HepG2 (cell line): ENCODE measurements around the gene EPHX1. TPM values are rescaled to one million over a fixed set of nuclear protein-coding genes. Genes with fewer than 3 reads are reported as not detected.

Experiments
- EHMT2 ChIP-seq: fragments of 200-600 bp; sonication (generic); IDR thresholded peaks from 2 replicates; pipeline ENCODE4 v1.7.0; 2017; ENCODE audit warnings: antibody characterized with exemption, low read depth, low read length, borderline replicate concordance
- EZH2 ChIP-seq: conservative IDR thresholded peaks from 2 replicates; pipeline ENCODE4 v1.6.1; 2012; ENCODE audit warnings: mild to moderate bottlenecking, low read depth, low read length, moderate library complexity
- GPBP1L1 ChIP-seq: sonication (generic); formaldehyde crosslinking; IDR thresholded peaks from 2 replicates; pipeline ENCODE4 v1.5.0; 2020; ENCODE audit warnings: mild to moderate bottlenecking, missing genetic modification reagents
- HDAC2 ChIP-seq: sonication (generic); formaldehyde crosslinking; IDR thresholded peaks from 2 replicates; pipeline ENCODE4 v1.4.0; 2020; ENCODE audit warnings: missing genetic modification reagents
- HMGXB3 ChIP-seq: sonication (generic); formaldehyde crosslinking; IDR thresholded peaks from 2 replicates; pipeline ENCODE4 v1.4.0; 2020; ENCODE audit warnings: missing genetic modification reagents, borderline replicate concordance
- HNF4A ChIP-seq: sonication (generic); formaldehyde crosslinking; IDR thresholded peaks from 2 replicates; pipeline ENCODE4 v1.4.0; 2020; ENCODE audit warnings: missing genetic modification reagents
- KLF16 ChIP-seq, 2 experiments: sonication (generic) in 1 of 2; formaldehyde crosslinking in 1 of 2; IDR thresholded peaks; 2 replicates each; pipeline versions ENCODE4 v1.6.1 to v1.8.0; 2016 to 2023; ENCODE audit warnings: missing genetic modification reagents in 2 of 2, missing compliant biosample characterization in 1 of 2
- LCORL ChIP-seq, 2 experiments: fragments of 450-650 bp in 1 of 2; sonication (generic) in 1 of 2; formaldehyde crosslinking in 1 of 2; IDR thresholded peaks; 2 replicates each; pipeline versions ENCODE4 v1.5.0 to v1.6.1; 2017 to 2020; ENCODE audit warnings: antibody characterized with exemption in 1 of 2, missing genetic modification reagents in 1 of 2
- MXD4 ChIP-seq: IDR thresholded peaks from 2 replicates; pipeline ENCODE4 v1.6.1; 2016; ENCODE audit warnings: mild to moderate bottlenecking, missing biosample characterization, missing genetic modification reagents
- PITX1 ChIP-seq: sonication (generic); formaldehyde crosslinking; IDR thresholded peaks from 2 replicates; pipeline ENCODE4 v1.5.1; 2020; ENCODE audit warnings: mild to moderate bottlenecking, missing genetic modification reagents
- POLR2AphosphoS5 ChIP-seq: IDR thresholded peaks from 2 replicates; pipeline ENCODE4 v1.6.1; 2012; ENCODE audit warnings: low read depth, low read length
- PTBP1 ChIP-seq: fragments of 200-400 bp; formaldehyde crosslinking; IDR thresholded peaks from 2 replicates; pipeline ENCODE4 v1.6.1; 2018; ENCODE audit warnings: low read length, low read depth; ENCODE audit not compliant: poor library complexity, severe bottlenecking
- SOX5 ChIP-seq: IDR thresholded peaks from 2 replicates; pipeline ENCODE4 v1.6.1; 2016; ENCODE audit warnings: borderline replicate concordance
- TBX3 ChIP-seq: fragments of 450-650 bp; IDR thresholded peaks from 2 replicates; pipeline ENCODE4 v1.6.1; 2017; ENCODE audit warnings: antibody characterized with exemption, mild to moderate bottlenecking, inconsistent platforms, borderline replicate concordance
- U2AF2 ChIP-seq: fragments of 200-400 bp; formaldehyde crosslinking; IDR thresholded peaks from 2 replicates; pipeline ENCODE4 v1.6.1; 2017; ENCODE audit warnings: low read depth, mild to moderate bottlenecking, low read length
- ZBTB7B ChIP-seq: sonication (generic); formaldehyde crosslinking; IDR thresholded peaks from 2 replicates; pipeline ENCODE4 v1.4.0; 2020; ENCODE audit warnings: missing genetic modification reagents
- ZFP36 ChIP-seq: fragments of 150-350 bp; IDR thresholded peaks from 2 replicates; pipeline ENCODE4 v1.6.1; 2018; ENCODE audit warnings: borderline replicate concordance, low read length, low read depth; ENCODE audit not compliant: partially characterized antibody
- ZNF317 ChIP-seq: sonication (generic); formaldehyde crosslinking; IDR thresholded peaks from 2 replicates; pipeline ENCODE4 v1.5.0; 2020; ENCODE audit warnings: mild to moderate bottlenecking, missing genetic modification reagents
- ZNF331 ChIP-seq: sonication (generic); formaldehyde crosslinking; IDR thresholded peaks from 2 replicates; pipeline ENCODE4 v1.4.0; 2020; ENCODE audit warnings: missing genetic modification reagents
- ZNF362 ChIP-seq: sonication (generic); formaldehyde crosslinking; IDR thresholded peaks from 2 replicates; pipeline ENCODE4 v1.4.0; 2020; ENCODE audit warnings: missing genetic modification reagents, mild to moderate bottlenecking, borderline replicate concordance
- ZNF800 ChIP-seq: sonication (generic); formaldehyde crosslinking; IDR thresholded peaks from 2 replicates; pipeline ENCODE4 v1.4.0; 2020; ENCODE audit warnings: missing genetic modification reagents
- polyA plus RNA-seq, 8 experiments: library from polyadenylated mRNA; depleted of rRNA in 3 of 8; stranded (reverse) in 7 of 8; unstranded in 1 of 8; fragments of >200 nt; fragmentation: Illumina TruSeq in 4 of 8; extraction: Trizol in 4 of 8; gene quantifications; 2 replicates each; pipeline versions ENCODE4 v1.2.1 to v1.2.3, GENCODE V29; 2011 to 2016; ENCODE audit warnings: low read depth in 4 of 8, missing spikeins in 1 of 8, mixed read lengths in 1 of 8; ENCODE audit not compliant: insufficient read depth in 1 of 8
- total RNA-seq, 5 experiments: library from RNA; depleted of rRNA; stranded (reverse); fragments of >200 nt; fragmentation: Illumina TruSeq; extraction: Trizol; gene quantifications; 2 replicates each; pipeline ENCODE4 v1.2.3, GENCODE V29; 2016; ENCODE audit warnings: low read depth in 1 of 5

Gene EPHX1
- total and polyA plus RNA-seq, 2 of the 13 experiments (the other 11 are each of a cell fraction or from before 2014, with no cell fraction given) = 27.7 to 36.5 TPM

- TF ChIP-seq LCORL (IDR thresholded peaks at IDR 0.05) (no peak), LCORL (CRISPR knock-in tag; IDR thresholded peaks at IDR 0.05) (no peak), SOX5 (CRISPR knock-in tag) (no peak), ZBTB7B (CRISPR knock-in tag) (no peak), POLR2AphosphoS5 (peak; percentile 53), ZFP36 (no peak), HNF4A (CRISPR knock-in tag) (no peak), ZNF800 (CRISPR knock-in tag) (no peak), ZNF362 (CRISPR knock-in tag) (peak; percentile 17; the same call in 1 of the 2 replicates), TBX3 (no peak), PTBP1 (no peak), HMGXB3 (CRISPR knock-in tag) (peak; percentile 82; the same call in 1 of the 2 replicates), ZNF331 (no peak), EHMT2 (no peak), PITX1 (no peak), MXD4 (CRISPR knock-in tag) (no peak), EZH2 (no peak), ZNF317 (CRISPR knock-in tag) (no peak), HDAC2 (0 out of 2 replicates have a peak, but pooled peaks have one; percentile 36), U2AF2 (no peak), GPBP1L1 (no peak), KLF16 (CRISPR knock-in tag; IDR thresholded peaks at IDR 0.05) (no peak)
Measured at GRCh38 chr1:225845571-225846259, 35.8 kb downstream of the EPHX1 start (continued).
